GM08714 (cell line): ENCODE results near the gene PSMA1.
"Not testable (repeated sequence)": the region's sequence is repeated elsewhere in the genome, so short reads cannot be mapped to it uniquely, and the experiment has no call there.

Source experiments
- H3K4me3 ChIP-seq: fragments of 200-500 bp; sonication (Bioruptor generic); 2 replicates; pipeline ENCODE4 v1.5.1; 2014; ENCODE audit warnings: mild to moderate bottlenecking, low read length, inconsistent platforms
- ZNF274 ChIP-seq: IDR thresholded peaks from 2 replicates; pipeline ENCODE4 v1.6.1; 2012; ENCODE audit warnings: mild to moderate bottlenecking, low read depth, low read length

The PSMA1 gene

GRCh38 chr11:14541192-14541947 lies 21.2 kb upstream of the PSMA1 start:
- H3K4me3 ChIP-seq: no peak overlapping the region
- no peak for TF ChIP-seq ZNF274

- no peak overlapping the region for H3K4me3 ChIP-seq
- no peak for TF ChIP-seq ZNF274
These were observed 19.8 kb upstream of the PSMA1 start for GRCh38 chr11:14539982-14540421.

DNA sequence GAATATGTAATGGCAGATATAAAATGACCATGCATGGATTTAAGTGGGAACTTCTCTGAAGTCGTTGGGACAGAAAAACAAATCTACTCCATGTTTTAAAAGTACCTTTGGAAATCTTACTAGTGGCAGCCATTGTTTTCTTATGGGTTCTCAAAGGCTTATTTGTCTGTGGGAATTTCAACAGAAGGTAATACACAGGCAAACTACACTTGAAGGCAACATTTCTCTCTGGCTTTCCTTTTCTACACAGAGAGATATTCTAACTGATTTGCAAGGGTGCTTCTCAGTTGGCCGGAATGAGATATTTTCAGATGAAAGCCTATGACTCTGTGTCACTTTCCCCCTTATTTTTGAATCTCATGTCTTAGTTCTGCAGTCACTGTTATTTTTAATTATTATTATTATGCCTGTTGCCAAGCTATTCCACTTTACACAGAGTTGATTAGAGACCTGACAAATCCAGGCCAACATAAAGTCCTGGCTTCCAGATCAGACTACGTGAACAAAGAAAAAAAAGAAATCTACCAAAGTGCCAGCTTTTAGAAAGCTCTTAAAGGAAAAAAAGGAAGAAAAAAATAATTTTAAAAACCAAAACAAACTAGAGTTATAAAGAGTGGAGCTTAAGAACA lies 18.9 kb upstream of the PSMA1 start:
- no peak overlapping the region for H3K4me3 ChIP-seq
- no peak for TF ChIP-seq ZNF274

GRCh38 chr11:14538271-14538925 lies 18.2 kb upstream of the PSMA1 start:
- no peak overlapping the region for H3K4me3 ChIP-seq
- no peak for TF ChIP-seq ZNF274

DNA sequence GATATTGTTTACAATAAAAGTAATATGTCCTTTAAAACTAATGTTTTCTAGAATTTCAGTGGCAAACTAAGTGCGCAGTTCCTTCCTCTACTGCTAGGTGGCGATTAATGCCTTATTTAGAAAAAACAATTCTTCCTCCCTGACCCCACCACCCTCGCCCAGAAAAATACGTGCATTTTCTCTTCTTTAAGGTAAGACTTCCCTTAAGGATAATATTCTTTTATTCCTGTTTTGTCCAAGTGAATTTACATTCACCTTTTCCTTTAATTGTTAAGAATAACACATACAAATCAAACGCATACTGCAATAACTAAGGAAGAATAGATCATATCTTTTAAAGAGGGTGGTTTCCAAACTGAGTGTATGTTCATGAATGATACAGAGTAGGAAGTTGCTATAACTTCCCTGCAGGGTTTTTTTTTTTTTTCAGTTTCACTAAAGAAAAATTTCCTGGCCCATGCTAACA lies 17.0 kb upstream of the PSMA1 start:
- no peak overlapping the region for H3K4me3 ChIP-seq
- no peak for TF ChIP-seq ZNF274

DNA sequence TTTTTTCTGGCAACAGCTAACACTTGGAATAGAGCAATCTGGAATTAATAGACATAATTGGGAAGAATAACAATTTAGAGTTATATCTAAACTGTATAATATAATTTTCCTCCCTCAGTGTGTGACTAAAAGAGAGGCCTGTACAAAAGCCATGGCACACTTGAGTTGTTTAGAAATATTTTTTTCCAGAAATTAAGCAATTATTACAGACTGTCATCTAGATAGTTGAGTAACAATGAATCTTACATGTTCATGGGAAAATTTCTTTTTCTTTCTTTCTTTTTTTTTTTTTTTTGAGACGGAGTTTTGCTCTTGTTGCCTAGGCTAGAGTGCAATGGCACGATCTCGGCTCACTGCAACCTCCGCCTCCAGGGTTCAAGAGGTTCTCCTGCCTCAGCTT lies 15.0 kb upstream of the PSMA1 start:
- not testable (repeated sequence) for H3K4me3 ChIP-seq

DNA sequence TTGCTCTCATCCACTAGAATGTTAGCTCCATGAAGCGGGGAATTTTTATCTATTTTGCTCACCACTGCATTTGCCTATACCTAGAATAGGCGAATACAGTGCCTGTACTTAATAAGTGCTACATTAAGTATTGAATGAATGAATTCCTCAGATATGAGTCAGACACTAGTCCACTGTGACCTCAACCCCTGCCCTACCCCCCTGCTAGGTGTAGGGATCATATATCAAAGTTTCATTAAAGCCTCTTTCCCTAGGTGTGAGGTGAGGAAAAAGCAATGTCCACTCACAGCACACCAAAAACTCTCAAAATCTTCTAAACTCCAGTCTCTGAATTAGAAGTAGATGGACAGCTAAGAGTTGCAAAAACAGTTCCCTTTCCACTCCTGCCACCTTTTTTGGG lies 9.8 kb upstream of the PSMA1 start:
- no peak overlapping the region for H3K4me3 ChIP-seq
- no peak for TF ChIP-seq ZNF274

DNA sequence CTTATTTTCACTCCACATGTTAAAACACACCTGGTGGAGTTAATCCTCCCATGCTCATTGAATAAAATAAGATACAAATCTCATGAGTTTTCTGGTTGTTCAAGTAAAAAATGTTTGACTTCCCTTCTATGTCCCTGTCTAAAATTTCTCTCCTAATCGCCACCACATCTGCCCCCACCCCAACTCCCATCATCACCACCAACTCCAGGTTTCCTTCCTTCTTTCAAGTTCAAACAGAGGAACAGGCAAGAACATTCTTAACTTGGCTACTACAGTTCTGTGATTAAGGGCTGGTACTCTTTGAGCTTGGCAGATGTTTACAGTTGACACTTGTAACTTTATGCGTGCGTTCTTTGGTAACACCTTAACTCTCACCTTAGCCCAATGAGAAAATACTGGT lies 9.1 kb upstream of the PSMA1 start:
- no peak overlapping the region for H3K4me3 ChIP-seq
- no peak for TF ChIP-seq ZNF274

- H3K4me3 ChIP-seq: no peak overlapping the region
- no peak for TF ChIP-seq ZNF274
These were observed 2.6 kb upstream of the PSMA1 start for GRCh38 chr11:14522801-14523200.

- TF ChIP-seq ZNF274: no peak
- no peak overlapping the region for H3K4me3 ChIP-seq
These were observed 2.1 kb upstream of the PSMA1 start for GRCh38 chr11:14522245-14522644.

DNA sequence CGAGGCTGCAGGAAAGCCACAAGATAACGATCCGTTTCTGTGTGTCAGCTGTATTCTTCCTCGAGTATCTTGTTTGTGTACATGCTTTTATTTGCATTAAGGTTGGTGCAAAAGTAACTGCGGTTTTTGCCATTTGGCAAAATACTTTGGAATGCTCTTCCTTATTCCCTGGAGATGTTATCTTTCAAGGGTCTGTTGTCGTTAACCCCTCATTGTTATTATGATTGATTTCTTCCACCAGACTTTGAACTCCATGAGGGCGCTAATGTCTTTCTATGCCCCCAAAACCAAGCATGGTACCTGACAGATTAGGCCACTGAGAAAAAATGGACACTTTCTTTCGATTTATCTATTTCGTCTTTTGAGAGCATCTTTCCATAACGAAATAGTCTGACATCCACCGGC lies 563 bp upstream of the PSMA1 start:
- H3K4me3 ChIP-seq: peak overlapping the region; percentile 94
- no peak for TF ChIP-seq ZNF274

DNA sequence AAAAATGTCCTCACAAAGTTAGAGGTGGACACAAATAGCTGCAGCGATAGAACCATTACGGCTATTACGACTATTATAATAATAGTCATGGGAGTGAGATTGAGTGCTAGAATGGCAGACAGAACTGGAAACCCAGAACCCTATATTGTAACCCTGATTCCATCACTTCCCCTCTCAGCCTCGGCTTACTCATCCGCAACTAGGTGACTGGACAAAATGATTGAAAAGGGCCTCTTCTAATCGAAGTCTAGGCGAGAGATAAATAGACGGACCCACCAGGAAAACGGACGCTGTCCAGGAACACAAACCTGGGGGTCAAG lies 629 bp downstream of the PSMA1 start:
- H3K4me3 ChIP-seq: peak overlapping the region; percentile 94
- TF ChIP-seq ZNF274: no peak

GRCh38 chr11:14518820-14519219 lies 1.4 kb downstream of the PSMA1 start:
- no peak for TF ChIP-seq ZNF274
- H3K4me3 ChIP-seq: peak overlapping the region; percentile 94; the same call in 1 of the 2 replicates

GRCh38 chr11:14513800-14514199 lies 6.4 kb downstream of the PSMA1 start:
- H3K4me3 ChIP-seq: no peak overlapping the region
- TF ChIP-seq ZNF274: no peak

DNA sequence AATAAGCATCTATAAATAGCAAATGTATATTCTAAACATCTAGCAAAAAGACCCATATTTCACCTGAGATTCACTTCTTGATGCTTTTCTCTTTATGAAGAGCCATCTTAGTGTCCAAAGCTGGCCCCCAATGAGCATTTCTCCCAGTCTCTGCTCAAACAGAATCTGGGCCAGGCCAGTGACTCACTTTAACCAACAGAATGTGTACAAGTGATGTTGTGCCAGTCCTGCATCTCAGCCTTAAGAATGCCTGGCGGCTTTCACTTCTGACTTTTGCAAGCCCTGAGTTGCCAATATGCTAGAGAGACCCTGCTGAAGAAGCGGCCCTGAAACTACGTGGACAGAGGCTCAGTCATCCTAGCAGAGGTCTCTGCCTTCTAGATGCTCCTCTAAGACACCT lies 13.7 kb downstream of the PSMA1 start:
- TF ChIP-seq ZNF274: no peak
- no peak overlapping the region for H3K4me3 ChIP-seq

DNA sequence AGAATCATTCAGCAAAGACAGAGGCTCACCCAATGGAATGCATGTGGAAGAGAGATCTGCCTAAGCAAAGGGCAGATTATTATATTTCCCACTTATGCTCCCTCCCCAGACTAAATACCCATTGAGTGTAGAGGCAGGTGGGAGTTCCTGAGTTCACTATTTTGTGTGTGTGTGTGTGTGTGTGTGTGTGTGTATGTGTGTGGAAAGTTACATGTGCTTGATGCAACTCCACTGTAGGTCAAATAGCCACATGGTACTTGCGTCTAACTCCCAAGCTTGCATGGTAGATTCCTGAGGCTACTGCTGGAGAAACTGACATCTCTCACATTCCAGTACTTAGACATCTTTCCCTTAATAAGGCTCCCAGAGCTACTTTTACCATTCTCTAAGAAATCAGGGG lies 17.2 kb downstream of the PSMA1 start:
- no peak overlapping the region for H3K4me3 ChIP-seq
- no peak for TF ChIP-seq ZNF274
